Measurements from ENCODE around the gene THADA.

THADA gene

DNA sequence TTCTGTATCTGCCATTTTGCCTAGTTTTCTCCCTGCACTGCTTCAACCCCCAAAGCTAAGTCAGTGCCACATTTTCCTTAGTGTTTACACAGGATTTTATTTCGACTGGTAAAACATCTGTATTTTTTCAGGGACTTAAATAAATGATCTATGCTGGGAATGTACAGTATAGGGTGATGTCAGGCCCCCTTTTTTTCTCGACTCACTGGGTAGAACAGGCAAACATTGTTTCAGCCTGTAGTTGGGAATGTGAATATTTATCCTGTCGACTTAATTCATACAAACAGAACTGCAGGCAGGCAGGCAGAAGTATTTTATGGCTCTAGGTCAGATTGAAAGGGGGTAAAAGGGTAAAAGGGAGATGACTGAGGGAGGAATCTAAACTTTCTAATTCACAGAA, 245.9 kb downstream of the THADA start:
- no peak for DNase-seq (ENCODE audit: low read depth in 3 of 3)

DNA sequence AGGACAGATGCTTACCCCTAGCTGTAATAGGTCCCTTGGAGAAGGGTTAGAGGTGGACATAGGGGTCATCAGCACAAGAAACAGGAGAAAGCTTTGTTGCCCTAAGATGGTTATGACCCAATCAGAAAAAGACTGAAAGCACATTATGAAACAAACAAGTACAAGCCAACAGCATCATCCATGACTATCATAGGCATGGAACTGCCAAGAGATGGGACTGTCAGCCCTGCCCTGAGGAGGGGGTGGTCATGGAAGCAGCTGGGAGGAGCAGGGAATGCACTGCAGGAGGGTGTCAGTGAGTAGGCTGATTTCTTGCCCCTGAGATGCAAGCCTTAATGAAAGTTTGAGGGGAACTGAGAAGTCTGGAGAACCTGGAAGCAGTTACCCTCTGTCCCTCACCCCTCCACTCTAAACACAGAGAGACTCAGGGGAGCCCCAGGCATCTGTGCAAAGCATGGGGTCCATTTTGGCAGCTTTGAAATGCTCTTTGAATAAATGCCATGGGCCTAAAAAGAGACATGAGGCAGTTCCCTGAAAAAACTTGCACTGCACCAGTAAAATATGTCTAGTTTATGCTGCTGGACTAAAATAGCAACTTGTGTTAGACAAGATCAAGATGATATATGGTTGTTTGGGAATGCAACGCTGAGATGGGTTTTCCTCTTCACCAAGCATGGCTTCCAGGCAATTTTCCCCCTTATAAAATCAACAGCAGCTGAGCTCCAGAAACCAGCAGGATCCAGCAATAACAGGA, 246.8 kb downstream of the THADA start:
- DNase-seq (ENCODE audit: low read depth in 3 of 3): no peak

- no peak for DNase-seq (ENCODE audit: low read depth in 3 of 3)
Measured at GRCh38 chr2:43347746-43348145, 248.1 kb downstream of the THADA start.

- DNase-seq (ENCODE audit: low read depth in 3 of 3): no peak
Measured at GRCh38 chr2:43346602-43347567, 249.0 kb downstream of the THADA start.

DNA sequence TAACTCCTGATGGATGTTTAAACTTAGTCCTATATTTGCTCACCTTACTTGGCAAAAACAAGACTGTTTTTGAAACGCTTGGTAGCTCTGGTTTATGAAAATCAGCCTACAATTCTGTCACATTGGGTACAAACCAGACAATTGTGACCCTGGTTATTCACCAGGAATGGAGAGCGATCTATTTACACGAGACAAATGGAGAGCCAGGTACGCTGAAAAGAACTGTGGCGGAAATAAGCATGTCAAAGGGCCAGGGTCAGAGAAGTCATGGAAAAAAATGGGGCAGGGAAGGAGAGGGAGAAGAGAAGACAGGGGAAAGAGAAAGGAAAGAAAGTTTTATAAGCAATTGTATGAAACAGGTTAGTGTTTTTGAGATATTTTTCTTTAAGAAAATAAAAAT, 250.0 kb downstream of the THADA start:
- DNase-seq (ENCODE audit: low read depth in 3 of 3): no peak

- no peak for DNase-seq (ENCODE audit: low read depth in 3 of 3)
Measured at GRCh38 chr2:43345391-43345813, 250.4 kb downstream of the THADA start.

DNA sequence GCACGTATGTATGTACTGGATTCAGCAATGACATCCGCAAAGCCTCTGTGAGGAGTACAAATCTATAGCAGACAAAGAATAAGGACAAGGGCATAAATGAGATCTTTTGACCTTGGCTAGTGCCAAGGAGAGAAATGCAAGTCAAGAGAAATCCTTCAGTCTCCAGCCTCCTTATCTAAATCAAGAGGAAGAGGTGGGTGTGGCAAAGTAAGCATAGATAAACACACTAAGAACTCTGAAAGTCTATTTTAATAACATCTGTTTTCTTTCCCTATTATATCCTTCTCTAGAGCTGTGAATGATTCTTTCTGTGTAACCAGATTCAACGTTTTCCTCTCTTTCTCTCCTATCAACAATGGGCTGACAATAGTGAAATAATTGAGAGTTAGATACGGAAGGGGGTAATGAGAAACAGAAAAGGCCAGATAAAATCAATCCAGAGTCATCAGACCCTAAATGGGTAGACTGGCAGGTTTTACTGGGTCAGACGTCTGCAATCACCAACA, 250.9 kb downstream of the THADA start:
- no peak for DNase-seq (ENCODE audit: low read depth in 3 of 3)

- no peak for DNase-seq (ENCODE audit: low read depth in 3 of 3)
Measured at GRCh38 chr2:43343573-43344304, 252.1 kb downstream of the THADA start.

DNA sequence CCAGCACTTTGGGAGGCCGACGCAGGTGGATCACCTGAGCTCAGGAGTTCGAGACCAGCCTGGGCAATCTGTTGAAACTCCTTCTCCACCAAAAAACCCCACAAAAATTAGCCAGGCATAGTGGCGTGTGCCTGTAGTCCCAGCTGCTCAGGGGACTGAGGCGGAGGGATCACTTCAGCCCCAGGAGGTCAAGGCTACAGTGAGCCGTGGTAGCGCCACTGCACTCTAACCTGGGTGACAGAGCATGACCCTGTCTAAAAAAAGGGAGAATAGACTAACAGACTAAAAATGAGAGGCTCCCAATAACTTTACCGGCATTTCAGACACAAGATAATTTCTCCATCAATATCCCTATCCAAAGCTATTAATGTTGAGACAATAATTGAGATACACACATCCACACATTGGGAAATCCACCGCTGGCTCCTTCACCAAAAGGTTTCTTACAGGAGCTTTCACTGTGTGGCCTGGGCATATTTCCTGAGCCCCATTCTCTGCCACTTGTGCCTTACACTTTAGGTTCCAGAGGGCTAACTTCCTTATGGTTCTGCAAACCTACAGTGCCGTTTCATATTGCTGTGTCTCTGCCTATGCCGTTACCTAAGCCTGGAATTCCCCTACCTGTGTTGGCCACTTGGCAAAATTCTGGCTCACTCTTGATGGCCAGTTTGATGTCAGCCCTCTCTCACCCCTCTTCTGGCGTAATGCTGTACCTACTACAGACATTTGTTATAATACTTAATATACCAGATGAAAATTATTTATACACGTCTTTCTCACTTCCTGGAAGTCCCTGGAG, 253.7 kb downstream of the THADA start:
- no peak for DNase-seq (ENCODE audit: low read depth in 3 of 3)

GRCh38 chr2:43340945-43341356, 254.9 kb downstream of the THADA start:
- no peak for DNase-seq (ENCODE audit: low read depth in 3 of 3)

DNA sequence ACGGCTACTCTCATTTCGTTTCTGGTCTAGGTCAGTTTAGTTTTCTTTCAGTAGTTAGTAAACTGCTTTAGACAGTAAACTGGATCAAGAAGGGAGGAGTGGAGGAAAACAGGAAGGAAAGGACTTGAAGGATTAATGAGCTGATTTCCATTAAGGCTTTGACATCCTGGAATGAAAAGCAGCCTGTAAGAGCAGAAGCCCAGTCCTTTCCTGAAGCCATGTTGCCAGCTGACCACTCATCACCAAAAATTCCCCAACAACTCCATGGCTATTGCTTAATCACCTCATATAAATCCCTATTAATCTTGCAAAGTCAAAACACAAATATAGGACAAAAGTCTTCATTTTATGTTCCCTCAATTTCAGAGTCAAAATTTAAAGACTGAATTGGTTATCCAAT, 255.8 kb downstream of the THADA start:
- DNase-seq (ENCODE audit: low read depth in 3 of 3): no peak

DNA sequence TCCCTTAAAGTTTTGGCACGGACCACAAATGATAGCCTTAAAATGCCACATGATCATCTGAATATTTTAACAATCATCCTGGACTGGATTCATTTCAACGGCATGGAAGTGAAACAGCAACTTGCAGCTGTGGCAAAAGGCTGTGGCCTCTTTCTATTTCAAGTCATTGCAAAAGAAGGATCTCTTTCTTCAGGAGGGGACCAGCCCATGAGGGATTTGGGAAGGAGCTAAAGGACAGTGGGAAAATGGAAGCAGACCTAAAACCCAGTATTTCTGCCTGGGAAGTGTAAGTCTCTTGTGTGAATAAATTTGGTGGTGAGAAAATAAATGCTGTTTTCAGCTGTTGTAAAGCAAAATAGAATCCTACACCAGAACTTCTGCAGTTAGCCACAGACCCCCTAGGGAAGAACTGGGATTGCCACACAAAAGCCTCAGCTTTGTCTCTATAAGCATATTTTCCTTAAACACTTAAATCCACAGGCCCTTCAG, 262.1 kb downstream of the THADA start:
- no peak for DNase-seq (ENCODE audit: low read depth in 3 of 3)

DNA sequence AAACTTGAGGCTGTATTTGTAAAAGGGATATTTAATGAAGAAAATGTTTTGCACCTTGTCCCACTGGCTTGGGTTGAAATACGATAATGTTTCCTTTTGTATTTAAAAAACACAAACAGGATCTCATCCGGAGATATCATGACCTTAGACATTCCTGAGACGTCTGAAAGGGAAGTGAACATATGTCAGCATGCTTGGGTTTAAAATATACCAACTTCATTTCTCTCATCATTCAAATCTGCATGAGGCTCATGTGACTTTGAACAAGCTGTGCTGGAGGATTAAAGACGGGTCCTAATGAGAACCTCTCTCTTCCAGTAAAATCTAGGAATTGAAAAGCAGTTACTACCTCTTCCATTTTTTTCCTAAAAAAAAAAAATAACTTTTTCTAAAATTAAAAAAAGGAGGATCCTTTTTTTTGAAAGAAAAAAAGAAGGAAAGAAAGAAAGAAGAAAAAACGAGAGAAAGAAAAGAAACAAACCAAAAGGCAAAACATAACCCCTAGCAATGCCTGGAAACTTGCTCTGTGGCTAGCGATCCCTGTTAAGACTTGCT, 262.7 kb downstream of the THADA start:
- DNase-seq (ENCODE audit: low read depth in 3 of 3): no peak

GRCh38 chr2:43332653-43333052, 263.2 kb downstream of the THADA start:
- DNase-seq (ENCODE audit: low read depth in 3 of 3): no peak

GRCh38 chr2:43331422-43331821, 264.4 kb downstream of the THADA start:
- DNase-seq (ENCODE audit: low read depth in 3 of 3): no peak

DNA sequence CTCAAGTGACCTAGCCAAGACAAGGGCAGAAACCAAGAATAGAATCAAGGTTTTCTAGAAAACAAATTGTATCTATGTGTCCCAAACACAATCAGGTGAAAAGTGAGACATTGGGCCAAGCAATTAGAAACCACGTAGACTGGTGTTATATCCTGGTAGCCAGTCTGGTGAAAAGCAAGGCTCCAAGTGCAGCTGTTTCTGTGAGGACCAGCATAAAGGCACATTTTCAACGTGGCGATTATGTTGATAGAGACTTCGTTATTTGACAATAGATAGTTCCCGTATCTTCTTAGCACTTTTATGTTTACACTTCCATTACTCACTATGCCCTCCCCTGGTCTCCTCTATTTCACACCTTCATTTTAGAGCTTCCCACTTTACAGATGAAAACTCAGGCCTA, 266.2 kb downstream of the THADA start:
- DNase-seq (ENCODE audit: low read depth in 3 of 3): no peak

- DNase-seq (ENCODE audit: low read depth in 3 of 3): no peak
Measured at GRCh38 chr2:43328832-43329231, 267.0 kb downstream of the THADA start.

- DNase-seq (ENCODE audit: low read depth in 3 of 3): no peak
Measured at GRCh38 chr2:43328133-43328532, 267.7 kb downstream of the THADA start.

GRCh38 chr2:43327119-43327518, 268.7 kb downstream of the THADA start:
- DNase-seq (ENCODE audit: low read depth in 3 of 3): no peak

DNA sequence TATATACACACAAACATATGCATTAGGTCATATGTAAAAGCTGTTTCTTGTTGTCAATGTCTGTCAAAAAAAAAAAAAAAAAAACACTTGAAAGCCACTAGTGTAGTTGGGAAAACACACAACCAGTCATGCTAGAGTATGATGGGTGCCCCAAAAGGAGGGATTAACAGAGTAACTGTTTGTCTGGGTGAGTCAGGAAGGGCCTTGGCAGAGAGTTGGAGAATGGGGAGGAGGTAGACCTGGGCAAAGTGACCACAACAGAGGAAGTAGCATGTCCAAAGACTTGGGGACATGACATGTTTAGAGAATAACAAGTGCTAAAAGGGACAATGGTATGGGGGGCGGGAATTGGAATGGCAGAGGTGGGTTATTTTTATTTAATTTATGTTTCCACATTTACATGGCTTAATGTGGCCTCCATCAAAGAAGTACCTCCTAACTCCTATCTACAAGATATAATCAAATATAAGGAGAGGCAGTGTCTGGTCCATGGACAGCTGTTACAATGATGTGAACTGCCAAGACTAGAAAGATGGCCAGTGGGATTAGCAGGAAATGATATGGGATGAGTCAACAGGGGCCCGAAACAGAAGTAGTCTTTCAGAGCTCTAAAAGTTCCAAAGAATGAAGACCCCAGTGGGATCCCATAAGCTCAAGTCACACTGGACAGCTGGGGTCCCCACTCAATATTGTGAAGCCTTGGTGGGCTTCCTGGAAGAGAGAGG, 269.6 kb downstream of the THADA start:
- no peak for DNase-seq (ENCODE audit: low read depth in 3 of 3)

Measured in stimulated activated CD4-positive, alpha-beta T cell treated with anti-CD3 and anti-CD28 coated beads, TNF-alpha, amount 100 ng/mL, for 4 hours (primary cell).